Skeletal muscle satellite cell (primary cell): ENCODE measurements around the gene ALOX15.
"Not testable (repeated sequence)": the region's sequence is repeated elsewhere in the genome, so short reads cannot be mapped to it uniquely, and the experiment has no call there.

Experiments used
- H3K27me3 ChIP-seq: 2 replicates; pipeline ENCODE4 v1.7.0; 2013; ENCODE audit warnings: low read length; ENCODE audit not compliant: control insufficient read depth, insufficient read depth
- H3K36me3 ChIP-seq: 2 replicates; pipeline ENCODE4 v1.7.0; 2013; ENCODE audit warnings: mild to moderate bottlenecking, control low read depth, low read length; ENCODE audit not compliant: insufficient read depth
- H3K4me1 ChIP-seq: 2 replicates; pipeline ENCODE4 v1.7.0; 2013; ENCODE audit warnings: low read length; ENCODE audit not compliant: control insufficient read depth, insufficient read depth
- H3K4me2 ChIP-seq: 2 replicates; pipeline ENCODE4 v1.7.0; 2013; ENCODE audit warnings: mild to moderate bottlenecking, low read length
- H3K4me3 ChIP-seq: 2 replicates; pipeline ENCODE4 v1.7.0; 2013; ENCODE audit warnings: low read length
- H3K9ac ChIP-seq: 2 replicates; pipeline ENCODE4 v1.7.0; 2013; ENCODE audit warnings: mild to moderate bottlenecking, low read depth, low read length, moderate library complexity
- H3K9me3 ChIP-seq: replicated peaks from 2 replicates; pipeline ENCODE4 v1.7.0; 2013; ENCODE audit warnings: mild to moderate bottlenecking, control low read depth, low read length

Gene ALOX15

DNA sequence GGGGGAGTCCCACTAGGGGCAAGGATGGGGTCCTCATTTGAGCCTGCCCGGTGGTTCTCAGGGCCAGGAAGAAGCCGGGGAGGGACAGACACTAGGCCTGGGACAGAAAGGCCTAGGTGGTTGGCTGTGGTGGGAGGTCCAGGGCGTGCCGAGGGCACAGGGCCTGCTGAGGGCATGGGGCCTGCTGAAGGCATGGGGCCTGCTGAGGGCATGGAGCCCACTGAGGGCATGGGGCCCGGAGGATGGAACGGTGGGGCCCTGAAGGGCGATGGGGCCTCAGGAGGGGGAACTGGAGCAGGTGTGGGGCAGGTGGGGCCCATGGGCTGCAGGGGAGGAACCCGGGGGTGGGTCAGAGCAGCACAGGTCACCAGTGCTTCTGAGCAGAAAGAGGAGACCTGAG is 31.3 kb upstream of the ALOX15 start:
- Histone ChIP-seq H3K4me1 (no peaks in the 10 kb centered on the region), H3K36me3 (peaks cover 57% of the 10 kb centered on the region), H3K27me3 (peaks cover 4% of the 10 kb centered on the region), H3K4me2 (no peak overlapping the region), H3K9ac (no peak overlapping the region), H3K9me3 (no peaks in the 10 kb centered on the region), H3K4me3 (no peak overlapping the region)

DNA sequence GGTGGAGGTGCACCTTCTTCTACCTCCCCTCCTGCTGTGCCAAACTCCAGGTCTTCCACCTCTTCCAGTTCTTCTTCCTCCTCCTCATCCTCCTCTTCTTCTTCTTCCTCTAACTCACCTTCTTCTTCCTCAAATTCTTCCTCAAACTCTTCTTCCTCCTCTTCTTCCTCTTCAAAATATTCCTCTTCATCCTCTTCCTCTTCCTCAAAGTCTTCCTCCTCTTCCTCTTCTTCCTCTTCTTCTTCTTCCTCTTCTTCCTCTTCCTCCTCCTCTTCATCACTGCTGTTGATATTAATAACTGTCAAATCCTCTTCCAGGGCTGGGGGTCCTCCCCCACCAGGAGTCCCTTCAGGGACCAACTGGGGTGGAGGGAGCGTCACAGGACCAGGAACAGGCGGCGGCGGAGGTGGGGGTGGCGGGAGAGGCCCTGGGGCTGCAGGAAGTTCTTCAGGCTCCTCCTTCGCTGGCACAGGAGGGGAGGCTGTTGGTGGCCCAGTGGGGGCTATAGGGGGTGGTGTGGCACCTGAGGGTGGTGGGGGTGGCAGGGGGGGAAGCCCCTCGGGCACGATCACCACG is 30.7 kb upstream of the ALOX15 start:
- Histone ChIP-seq H3K4me2 (no peak overlapping the region), H3K9ac (no peak overlapping the region), H3K36me3 (peaks cover 56% of the 10 kb centered on the region)

DNA sequence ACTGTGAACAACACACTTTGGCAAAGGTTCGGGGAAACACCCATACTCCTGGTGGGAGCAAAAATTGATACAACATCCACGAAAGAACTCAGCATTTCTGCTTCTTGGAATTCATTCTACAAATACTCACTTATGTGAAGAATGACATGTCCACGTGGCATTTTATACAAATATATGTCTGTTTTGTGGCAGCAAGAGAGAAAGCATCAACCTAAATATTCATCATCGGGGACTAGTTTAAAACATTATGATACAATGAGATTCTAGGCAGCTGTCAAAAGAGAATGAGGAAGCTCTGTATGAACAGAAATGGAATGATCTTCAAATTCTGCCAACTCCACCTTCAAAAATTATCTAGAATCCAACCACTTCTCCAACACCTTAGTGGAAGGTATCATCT is 25.7 kb upstream of the ALOX15 start:
- Histone ChIP-seq H3K4me3 (no peak overlapping the region), H3K4me2 (no peak overlapping the region), H3K27me3 (peaks cover 50% of the 10 kb centered on the region), H3K9ac (no peak overlapping the region), H3K36me3 (peaks cover 18% of the 10 kb centered on the region), H3K4me1 (no peaks in the 10 kb centered on the region), H3K9me3 (no peaks in the 10 kb centered on the region)

More for the DNA sequence above, 30.7 kb upstream of the ALOX15 start:
- H3K4me3 ChIP-seq, result no peak overlapping the region
- H3K27me3 ChIP-seq, result peaks cover 10% of the 10 kb centered on the region
- no peaks in the 10 kb centered on the region for H3K4me1 ChIP-seq
- H3K9me3 ChIP-seq, result no peaks in the 10 kb centered on the region

GRCh38 chr17:4666296-4666695 is 24.8 kb upstream of the ALOX15 start:
- H3K9me3 ChIP-seq, result no peaks in the 10 kb centered on the region
- H3K4me2 ChIP-seq, result no peak overlapping the region
- H3K4me1 ChIP-seq, result no peaks in the 10 kb centered on the region
- H3K9ac ChIP-seq, result no peak overlapping the region
- H3K4me3 ChIP-seq, result no peak overlapping the region
- peaks cover 12% of the 10 kb centered on the region for H3K36me3 ChIP-seq
- peaks cover 50% of the 10 kb centered on the region for H3K27me3 ChIP-seq

- Histone ChIP-seq H3K4me2 (no peak overlapping the region), H3K36me3 (peaks cover 2% of the 10 kb centered on the region), H3K9me3 (no peaks in the 10 kb centered on the region), H3K4me1 (no peaks in the 10 kb centered on the region), H3K9ac (no peak overlapping the region), H3K4me3 (no peak overlapping the region), H3K27me3 (peaks cover 50% of the 10 kb centered on the region)
These were observed 23.5 kb upstream of the ALOX15 start for GRCh38 chr17:4665027-4665426.

- H3K36me3 ChIP-seq, result no peaks in the 10 kb centered on the region
- H3K27me3 ChIP-seq, result peaks cover 50% of the 10 kb centered on the region
- no peak overlapping the region for H3K4me3 ChIP-seq
- no peaks in the 10 kb centered on the region for H3K4me1 ChIP-seq
- no peak overlapping the region for H3K4me2 ChIP-seq
- H3K9ac ChIP-seq, result no peak overlapping the region
- H3K9me3 ChIP-seq, result no peaks in the 10 kb centered on the region
These were observed 22.8 kb upstream of the ALOX15 start for GRCh38 chr17:4664230-4664629.

GRCh38 chr17:4663711-4664110 is 22.2 kb upstream of the ALOX15 start:
- no peaks in the 10 kb centered on the region for H3K36me3 ChIP-seq
- no peak overlapping the region for H3K4me3 ChIP-seq
- H3K4me1 ChIP-seq, result no peaks in the 10 kb centered on the region

DNA sequence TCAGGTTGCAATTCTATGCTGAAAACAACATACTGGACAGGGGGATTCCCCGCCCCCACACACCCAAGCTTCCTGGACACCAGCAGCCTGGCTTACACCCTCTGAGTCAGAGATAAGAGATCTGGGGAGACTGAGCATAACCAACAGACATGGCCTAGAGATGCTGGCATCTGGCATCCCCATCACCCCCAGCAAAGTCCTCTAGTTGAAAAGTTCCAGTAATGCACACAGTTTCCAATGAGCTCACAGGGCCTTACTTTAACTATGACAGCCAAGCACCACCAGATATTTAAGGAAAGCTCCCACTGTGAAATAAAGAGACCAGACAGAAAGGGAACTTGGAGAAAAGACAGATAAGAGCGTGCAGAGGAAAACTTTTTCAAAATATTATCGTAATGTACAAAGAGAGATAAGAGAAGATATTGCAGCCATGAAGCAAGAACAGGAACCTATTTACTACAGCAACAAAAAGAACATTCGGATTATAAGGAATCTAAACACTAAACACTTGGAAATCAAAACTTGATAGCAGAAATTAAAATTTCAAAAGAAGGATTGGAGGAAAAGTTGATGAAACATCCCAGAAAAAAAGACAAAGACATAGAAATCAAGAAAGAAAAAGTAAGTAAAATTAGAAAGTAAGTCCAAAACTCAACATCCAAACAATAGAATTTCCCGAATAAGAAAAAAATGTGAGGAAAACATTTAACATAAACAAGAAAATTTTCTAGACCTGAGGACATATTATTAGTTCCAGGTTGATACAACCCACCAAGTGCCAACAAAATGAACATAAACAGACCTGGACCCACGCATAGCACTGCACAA is 17.2 kb upstream of the ALOX15 start:
- Histone ChIP-seq H3K4me3 (no peak overlapping the region), H3K4me1 (peaks cover 2% of the 10 kb centered on the region), H3K27me3 (peaks cover 23% of the 10 kb centered on the region), H3K36me3 (no peaks in the 10 kb centered on the region), H3K9me3 (no peaks in the 10 kb centered on the region), H3K9ac (no peak overlapping the region), H3K4me2 (no peak overlapping the region)

More at GRCh38 chr17:4663711-4664110, 22.2 kb upstream of the ALOX15 start:
- Histone ChIP-seq H3K9ac (no peak overlapping the region), H3K4me2 (no peak overlapping the region), H3K9me3 (no peaks in the 10 kb centered on the region), H3K27me3 (peaks cover 54% of the 10 kb centered on the region)

DNA sequence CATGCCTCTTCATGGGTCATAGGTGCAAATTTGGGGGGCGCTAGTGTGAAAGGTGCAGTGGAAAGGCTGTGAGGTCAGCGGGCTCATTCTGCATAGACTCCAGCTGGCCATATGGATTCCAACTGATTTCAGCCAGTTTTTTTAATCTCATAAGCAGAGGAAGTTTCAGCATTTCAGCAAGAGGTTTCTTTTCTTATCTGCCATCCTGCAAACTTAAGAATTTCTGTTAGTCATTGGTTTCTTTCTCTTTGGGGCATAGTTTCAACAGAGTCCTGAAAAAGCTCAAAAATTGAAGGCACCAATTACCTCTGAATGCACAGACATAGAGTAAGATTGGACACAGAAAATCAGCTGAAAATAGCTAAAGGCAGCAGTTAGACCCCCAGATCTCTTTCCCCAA is 16.2 kb upstream of the ALOX15 start:
- Histone ChIP-seq H3K9ac (no peak overlapping the region), H3K4me1 (peaks cover 2% of the 10 kb centered on the region), H3K36me3 (no peaks in the 10 kb centered on the region), H3K9me3 (no peaks in the 10 kb centered on the region), H3K4me2 (no peak overlapping the region), H3K4me3 (no peak overlapping the region), H3K27me3 (peaks cover 19% of the 10 kb centered on the region)

DNA sequence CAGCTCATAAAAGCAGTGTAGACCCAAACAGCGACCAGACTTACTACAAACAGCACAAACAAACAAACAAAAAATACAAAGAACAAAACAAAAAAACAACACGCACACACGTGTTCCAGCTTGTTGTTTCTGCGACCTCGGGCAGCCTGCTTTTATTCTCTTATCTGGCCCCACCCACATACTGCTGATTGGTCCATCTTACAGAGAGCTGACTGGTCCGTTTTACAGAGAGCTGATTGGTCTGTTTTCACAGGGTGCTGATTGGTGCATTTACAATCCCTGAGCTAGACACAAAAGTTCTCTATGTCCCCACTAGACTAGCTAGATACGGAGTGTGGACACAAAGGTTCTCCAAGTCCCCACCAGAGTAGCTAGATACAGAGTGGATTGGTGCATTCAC is 14.5 kb upstream of the ALOX15 start:
- not testable (repeated sequence) for H3K9ac ChIP-seq

GRCh38 chr17:4652997-4653396 is 11.5 kb upstream of the ALOX15 start:
- Histone ChIP-seq H3K27me3 (peaks cover 42% of the 10 kb centered on the region), H3K4me2 (no peak overlapping the region), H3K4me1 (no peaks in the 10 kb centered on the region), H3K4me3 (no peak overlapping the region), H3K9ac (no peak overlapping the region), H3K9me3 (no peaks in the 10 kb centered on the region), H3K36me3 (no peaks in the 10 kb centered on the region)

More for the DNA sequence above, 14.5 kb upstream of the ALOX15 start:
- not testable (repeated sequence) for H3K4me3 ChIP-seq, H3K4me2 ChIP-seq, H3K4me1 ChIP-seq, H3K9me3 ChIP-seq, H3K36me3 ChIP-seq
- peaks cover 26% of the 10 kb centered on the region for H3K27me3 ChIP-seq

- H3K4me3 ChIP-seq, result no peak overlapping the region
- H3K4me1 ChIP-seq, result no peaks in the 10 kb centered on the region
- no peaks in the 10 kb centered on the region for H3K36me3 ChIP-seq
- H3K27me3 ChIP-seq, result peaks cover 61% of the 10 kb centered on the region
- H3K9ac ChIP-seq, result no peak overlapping the region
- no peak overlapping the region for H3K4me2 ChIP-seq
- H3K9me3 ChIP-seq, result no peaks in the 10 kb centered on the region
These were observed 7.3 kb upstream of the ALOX15 start for GRCh38 chr17:4648741-4649140.
